T1000 (cell line): Measurements from ENCODE around the gene UCK2.

ENCODE experiments used
- DNase-seq: peaks from one replicate; lab custom pipeline; 2025; ENCODE audit warnings: mixed read lengths; lab: John Stamatoyannopoulos, UW

The UCK2 gene

GRCh38 chr1:165855010-165855838 lies 27.8 kb downstream of the UCK2 start:
- DNase-seq = no peak

GRCh38 chr1:165856021-165856420 lies 28.6 kb downstream of the UCK2 start:
- DNase-seq = no peak

GRCh38 chr1:165856606-165857005 lies 29.2 kb downstream of the UCK2 start:
- DNase-seq = no peak

GRCh38 chr1:165857046-165857801 lies 29.8 kb downstream of the UCK2 start:
- DNase-seq = no peak

GRCh38 chr1:165858364-165858823 lies 31.0 kb downstream of the UCK2 start:
- no peak for DNase-seq

GRCh38 chr1:165858967-165859845 lies 31.8 kb downstream of the UCK2 start:
- DNase-seq = no peak

GRCh38 chr1:165860065-165860464 lies 32.7 kb downstream of the UCK2 start:
- DNase-seq = no peak

GRCh38 chr1:165861911-165862310 lies 34.5 kb downstream of the UCK2 start:
- no peak for DNase-seq

GRCh38 chr1:165862448-165862847 lies 35.0 kb downstream of the UCK2 start:
- no peak for DNase-seq

- DNase-seq = no peak
These were observed 35.9 kb downstream of the UCK2 start for GRCh38 chr1:165863346-165863745.

GRCh38 chr1:165865633-165866340 lies 38.4 kb downstream of the UCK2 start:
- DNase-seq = no peak

GRCh38 chr1:165869343-165869742 lies 41.9 kb downstream of the UCK2 start:
- no peak for DNase-seq

- DNase-seq = no peak
These were observed 44.1 kb downstream of the UCK2 start for GRCh38 chr1:165871311-165872067.

- no peak for DNase-seq
These were observed 46.1 kb downstream of the UCK2 start for GRCh38 chr1:165873481-165873880.

GRCh38 chr1:165874643-165875042 lies 47.2 kb downstream of the UCK2 start:
- DNase-seq = no peak

- no peak for DNase-seq
These were observed 47.8 kb downstream of the UCK2 start for GRCh38 chr1:165875171-165875570.

- no peak for DNase-seq
These were observed 48.2 kb downstream of the UCK2 start for GRCh38 chr1:165875604-165876003.

GRCh38 chr1:165876121-165876520 lies 48.7 kb downstream of the UCK2 start:
- no peak for DNase-seq

GRCh38 chr1:165877411-165877810 lies 50.0 kb downstream of the UCK2 start:
- no peak for DNase-seq

- no peak for DNase-seq
These were observed 50.6 kb downstream of the UCK2 start for GRCh38 chr1:165877940-165878556.
